ENCODE data around the gene PASK. TPM values are rescaled to one million over a fixed set of nuclear protein-coding genes. Genes with fewer than 3 reads are reported as not detected.

The PASK gene
- total RNA-seq, 1 experiment from 2014 or later, result 21.1 TPM

DNA sequence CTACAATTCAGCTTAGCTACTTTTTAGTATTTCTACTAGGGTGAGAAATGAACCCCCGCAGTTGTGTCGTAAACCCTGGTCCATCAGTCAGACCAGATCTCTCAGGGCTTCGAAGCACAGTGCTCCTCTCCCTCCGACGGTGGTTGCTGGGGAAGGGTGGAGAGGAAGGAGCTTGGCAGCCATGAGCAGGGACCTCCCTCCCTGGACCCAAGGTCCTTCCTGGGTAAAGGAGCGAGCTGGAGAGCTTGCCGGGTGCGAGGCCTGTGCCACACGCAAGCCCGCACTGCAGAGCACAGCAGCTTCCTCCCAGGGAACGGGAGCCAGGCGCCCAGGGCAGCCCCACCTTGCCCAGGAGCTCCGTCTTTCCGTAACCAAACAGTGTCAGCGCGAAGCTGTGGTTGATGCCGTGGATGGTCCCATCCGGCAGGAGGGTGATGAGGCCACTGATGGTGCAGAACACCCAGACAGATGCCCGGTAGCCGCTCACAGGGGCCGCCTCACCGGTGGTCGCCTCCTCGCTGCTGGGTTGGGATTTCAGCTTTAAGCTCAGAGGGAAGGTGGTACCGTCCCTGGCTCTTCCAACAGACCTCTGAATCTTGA is 12.5 kb downstream of the PASK start:
- Mint-ChIP-seq H3K27me3 (ENCODE audit: insufficient read depth, unreplicated experiment) (no peaks in the 10 kb centered on the region), H3K9me3 (ENCODE audit: unreplicated experiment) (no peaks in the 10 kb centered on the region), H3K4me3 (ENCODE audit: unreplicated experiment) (no peak overlapping the region), H3K36me3 (ENCODE audit: insufficient read depth, unreplicated experiment) (no peaks in the 10 kb centered on the region), H3K4me1 (ENCODE audit: low read depth, unreplicated experiment) (no peaks in the 10 kb centered on the region), H3K27ac (ENCODE audit: unreplicated experiment) (no peak overlapping the region)
- no peak overlapping the region for H3K4me3 ChIP-seq (ENCODE audit: low read depth, low read length)
- TF ChIP-seq, protein P1, sequence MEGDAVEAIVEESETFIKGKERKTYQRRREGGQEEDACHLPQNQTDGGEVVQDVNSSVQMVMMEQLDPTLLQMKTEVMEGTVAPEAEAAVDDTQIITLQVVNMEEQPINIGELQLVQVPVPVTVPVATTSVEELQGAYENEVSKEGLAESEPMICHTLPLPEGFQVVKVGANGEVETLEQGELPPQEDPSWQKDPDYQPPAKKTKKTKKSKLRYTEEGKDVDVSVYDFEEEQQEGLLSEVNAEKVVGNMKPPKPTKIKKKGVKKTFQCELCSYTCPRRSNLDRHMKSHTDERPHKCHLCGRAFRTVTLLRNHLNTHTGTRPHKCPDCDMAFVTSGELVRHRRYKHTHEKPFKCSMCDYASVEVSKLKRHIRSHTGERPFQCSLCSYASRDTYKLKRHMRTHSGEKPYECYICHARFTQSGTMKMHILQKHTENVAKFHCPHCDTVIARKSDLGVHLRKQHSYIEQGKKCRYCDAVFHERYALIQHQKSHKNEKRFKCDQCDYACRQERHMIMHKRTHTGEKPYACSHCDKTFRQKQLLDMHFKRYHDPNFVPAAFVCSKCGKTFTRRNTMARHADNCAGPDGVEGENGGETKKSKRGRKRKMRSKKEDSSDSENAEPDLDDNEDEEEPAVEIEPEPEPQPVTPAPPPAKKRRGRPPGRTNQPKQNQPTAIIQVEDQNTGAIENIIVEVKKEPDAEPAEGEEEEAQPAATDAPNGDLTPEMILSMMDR (IDR thresholded peaks at IDR 0.05; ENCODE audit: insufficient read depth in 1 of 2, low read depth in 1 of 2, low read length in 1 of 2, severe bottlenecking in 1 of 2, unreplicated experiment in 1 of 2), result no peak
- no peaks in the 10 kb centered on the region for H3K9me3 ChIP-seq
- H3K36me3 ChIP-seq (ENCODE audit: control insufficient read depth, insufficient read depth, low read length), result no peaks in the 10 kb centered on the region
- no peaks in the 10 kb centered on the region for H3K27me3 ChIP-seq (replicated peaks; ENCODE audit: control insufficient read depth, insufficient read depth, low read length)
- no peaks in the 10 kb centered on the region for H3K4me1 ChIP-seq
- intact Hi-C loops (cut with micrococcal nuclease; ENCODE audit: unreplicated experiment), result no loop called here
- BruUV-seq (replicated peaks), result no TSS peak
- no peak for DNase-seq
- ChIA-PET CTCF (interaction anchor here (0.7 kb wide), 1 partner anchor 76 kb away, joined by 3 read pairs; no protein-coding TSS in a partner anchor), POLR2A (no interaction called here)

DNA sequence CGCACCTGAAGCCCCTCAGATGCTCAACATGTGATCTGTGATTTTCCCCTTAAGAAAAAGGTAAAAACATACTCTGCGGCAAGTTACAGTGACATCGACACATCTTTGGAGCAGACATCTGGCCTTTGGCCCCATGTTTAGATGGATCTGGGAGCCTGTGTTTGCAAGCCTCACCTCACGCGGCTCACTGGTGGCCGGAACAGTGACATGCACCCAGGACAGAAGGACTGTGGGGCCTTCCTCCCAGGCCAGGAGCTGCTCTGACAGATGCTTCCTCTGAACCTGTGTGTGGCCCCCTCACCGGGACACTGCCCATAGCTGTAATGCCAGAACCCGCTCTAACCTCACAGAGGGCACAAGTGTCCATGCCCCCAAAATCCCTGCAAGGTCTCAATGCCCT is 13.1 kb downstream of the PASK start:
- CTCF ChIA-PET, result interaction anchor here (0.7 kb wide), 1 partner anchor 75 kb away, joined by 3 read pairs; no protein-coding TSS in a partner anchor
- POLR2A ChIA-PET, result no interaction called here
- Histone ChIP-seq H3K4me3 (ENCODE audit: low read depth, low read length) (no peak overlapping the region), H3K27me3 (replicated peaks; ENCODE audit: control insufficient read depth, insufficient read depth, low read length) (no peaks in the 10 kb centered on the region), H3K36me3 (ENCODE audit: control insufficient read depth, insufficient read depth, low read length) (no peaks in the 10 kb centered on the region), H3K9me3 (no peaks in the 10 kb centered on the region), H3K4me1 (no peaks in the 10 kb centered on the region)
- intact Hi-C loops (cut with micrococcal nuclease; ENCODE audit: unreplicated experiment), result no loop called here
- Mint-ChIP-seq H3K4me1 (ENCODE audit: low read depth, unreplicated experiment) (no peaks in the 10 kb centered on the region), H3K27me3 (ENCODE audit: insufficient read depth, unreplicated experiment) (no peaks in the 10 kb centered on the region), H3K27ac (ENCODE audit: unreplicated experiment) (no peak overlapping the region), H3K4me3 (ENCODE audit: unreplicated experiment) (no peak overlapping the region), H3K36me3 (ENCODE audit: insufficient read depth, unreplicated experiment) (no peaks in the 10 kb centered on the region), H3K9me3 (ENCODE audit: unreplicated experiment) (no peaks in the 10 kb centered on the region)
- BruUV-seq (replicated peaks), result no TSS peak
- DNase-seq, result no peak
- TF ChIP-seq, protein P1 (IDR thresholded peaks at IDR 0.05; ENCODE audit: insufficient read depth in 1 of 2, low read depth in 1 of 2, low read length in 1 of 2, severe bottlenecking in 1 of 2, unreplicated experiment in 1 of 2), result no peak

DNA sequence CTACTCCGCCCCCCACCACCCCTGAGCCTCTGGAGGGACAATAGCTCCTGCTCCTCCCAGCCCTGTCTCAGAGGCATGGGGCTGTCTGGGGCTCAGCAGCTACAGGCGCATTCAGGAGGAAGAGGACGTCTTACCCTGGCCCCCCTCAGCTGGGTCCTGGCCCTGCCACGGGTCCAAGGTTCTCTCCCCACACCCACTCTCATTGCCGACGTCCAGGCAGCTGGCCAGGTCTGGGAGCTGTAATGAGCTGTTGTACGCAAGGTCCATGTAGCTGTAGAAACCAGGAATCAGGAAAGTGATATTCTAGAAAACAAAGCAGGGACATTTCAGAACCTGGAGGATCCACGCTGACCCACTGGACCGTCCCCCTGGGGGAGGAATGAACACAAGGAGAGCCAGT is 13.5 kb downstream of the PASK start:
- Mint-ChIP-seq H3K27ac (ENCODE audit: unreplicated experiment) (no peak overlapping the region), H3K27me3 (ENCODE audit: insufficient read depth, unreplicated experiment) (no peaks in the 10 kb centered on the region), H3K4me1 (ENCODE audit: low read depth, unreplicated experiment) (no peaks in the 10 kb centered on the region), H3K4me3 (ENCODE audit: unreplicated experiment) (no peak overlapping the region), H3K9me3 (ENCODE audit: unreplicated experiment) (no peaks in the 10 kb centered on the region), H3K36me3 (ENCODE audit: insufficient read depth, unreplicated experiment) (no peaks in the 10 kb centered on the region)
- no peak for DNase-seq
- intact Hi-C loops (cut with micrococcal nuclease; ENCODE audit: unreplicated experiment), result no loop called here
- ChIA-PET POLR2A (no interaction called here), CTCF (no interaction called here)
- TF ChIP-seq, protein P1 (IDR thresholded peaks at IDR 0.05; ENCODE audit: insufficient read depth in 1 of 2, low read depth in 1 of 2, low read length in 1 of 2, severe bottlenecking in 1 of 2, unreplicated experiment in 1 of 2), result no peak
- Histone ChIP-seq H3K27me3 (replicated peaks; ENCODE audit: control insufficient read depth, insufficient read depth, low read length) (no peaks in the 10 kb centered on the region), H3K36me3 (ENCODE audit: control insufficient read depth, insufficient read depth, low read length) (no peaks in the 10 kb centered on the region), H3K4me1 (no peaks in the 10 kb centered on the region), H3K4me3 (ENCODE audit: low read depth, low read length) (no peak overlapping the region), H3K9me3 (no peaks in the 10 kb centered on the region)
- no TSS peak for BruUV-seq (replicated peaks)

Data from Caco-2 (cell line).